ENCODE measurements around the gene RXRA.

RXRA gene

GRCh38 chr9:134458207-134459108 is 132.2 kb downstream of the RXRA start:
- no peak for TF ChIP-seq CTCF (IDR thresholded peaks at IDR 0.05; ENCODE audit: low read depth, low read length, missing control alignments)
- in situ Hi-C loops (cut with HindIII; ENCODE audit: low sequenced_read_pairs): loop anchor here (10.0 kb wide), 1 partner anchor 316 kb away; no protein-coding TSS in a partner anchor
- no peak for DNase-seq (ENCODE audit: low read depth)
- H3K4me3 ChIP-seq (ENCODE audit: low read depth, low read length): no peak overlapping the region

- TF ChIP-seq CTCF (IDR thresholded peaks at IDR 0.05; ENCODE audit: low read depth, low read length, missing control alignments): no peak
- in situ Hi-C loops (cut with HindIII; ENCODE audit: low sequenced_read_pairs): loop anchor here (10.0 kb wide), 1 partner anchor 316 kb away; no protein-coding TSS in a partner anchor
- DNase-seq (ENCODE audit: low read depth): no peak
- H3K4me3 ChIP-seq (ENCODE audit: low read depth, low read length): no peak overlapping the region
Observed at GRCh38 chr9:134459164-134459563, 132.9 kb downstream of the RXRA start.

- no peak for DNase-seq (ENCODE audit: low read depth)
- in situ Hi-C loops (cut with HindIII; ENCODE audit: low sequenced_read_pairs): loop anchor here (10.0 kb wide), 1 partner anchor 315 kb away; no protein-coding TSS in a partner anchor
- no peak for TF ChIP-seq CTCF (IDR thresholded peaks at IDR 0.05; ENCODE audit: low read depth, low read length, missing control alignments)
- no peak overlapping the region for H3K4me3 ChIP-seq (ENCODE audit: low read depth, low read length)
Observed at GRCh38 chr9:134459573-134459972, 133.3 kb downstream of the RXRA start.

- H3K4me3 ChIP-seq (ENCODE audit: low read depth, low read length): no peak overlapping the region
- in situ Hi-C loops (cut with HindIII; ENCODE audit: low sequenced_read_pairs): no loop called here
- no peak for TF ChIP-seq CTCF (IDR thresholded peaks at IDR 0.05; ENCODE audit: low read depth, low read length, missing control alignments)
- DNase-seq (ENCODE audit: low read depth): no peak
Observed at GRCh38 chr9:134460206-134460605, 134.0 kb downstream of the RXRA start.

- in situ Hi-C loops (cut with HindIII; ENCODE audit: low sequenced_read_pairs): no loop called here
- H3K4me3 ChIP-seq (ENCODE audit: low read depth, low read length): no peak overlapping the region
- no peak for DNase-seq (ENCODE audit: low read depth)
- TF ChIP-seq CTCF (IDR thresholded peaks at IDR 0.05; ENCODE audit: low read depth, low read length, missing control alignments): no peak
Observed at GRCh38 chr9:134460896-134461295, 134.6 kb downstream of the RXRA start.

- TF ChIP-seq CTCF (IDR thresholded peaks at IDR 0.05; ENCODE audit: low read depth, low read length, missing control alignments): no peak
- in situ Hi-C loops (cut with HindIII; ENCODE audit: low sequenced_read_pairs): no loop called here
- no peak overlapping the region for H3K4me3 ChIP-seq (ENCODE audit: low read depth, low read length)
- DNase-seq (ENCODE audit: low read depth): no peak
Observed at GRCh38 chr9:134461426-134461982, 135.2 kb downstream of the RXRA start.

Measured in astrocyte of the cerebellum (primary cell).